Karpas-422 (cell line): ENCODE measurements around the gene GLRX2. TPM values are rescaled to one million over a fixed set of nuclear protein-coding genes. Genes with fewer than 3 reads are reported as not detected.
"Not testable (repeated sequence)": the region's sequence is repeated elsewhere in the genome, so short reads cannot be mapped to it uniquely, and the experiment has no call there.

ENCODE experiments used
- DNase-seq: peaks from one replicate; pipeline ENCODE4 v3.0.0-alpha.2; 2015
- H2AFZ ChIP-seq: fragments of 200-600 bp; sonication (generic); 2 replicates; pipeline ENCODE4 v1.6.1; 2014; ENCODE audit warnings: antibody characterized with exemption, low read length, mixed read lengths
- H3K27ac ChIP-seq: fragments of 200-600 bp; sonication (generic); 2 replicates; pipeline ENCODE4 v1.5.1; 2014; ENCODE audit warnings: mild to moderate bottlenecking, low read length, moderate library complexity
- H3K27me3 ChIP-seq: fragments of 200-600 bp; sonication (generic); 2 replicates; pipeline ENCODE4 v1.6.1; 2014; ENCODE audit warnings: low read length, mixed read lengths
- H3K36me3 ChIP-seq: fragments of 200-600 bp; sonication (generic); 2 replicates; pipeline ENCODE4 v1.6.1; 2014; ENCODE audit warnings: low read length, mixed read lengths; ENCODE audit not compliant: insufficient read depth
- H3K4me1 ChIP-seq: fragments of 200-600 bp; sonication (generic); 2 replicates; pipeline ENCODE4 v1.6.1; 2014; ENCODE audit warnings: mild to moderate bottlenecking, low read length, mixed read lengths
- H3K4me2 ChIP-seq: fragments of 200-600 bp; sonication (generic); 2 replicates; pipeline ENCODE4 v1.6.1; 2014; ENCODE audit warnings: low read length, low read depth, mild to moderate bottlenecking; ENCODE audit not compliant: poor library complexity, severe bottlenecking
- H3K4me3 ChIP-seq: fragments of 200-600 bp; sonication (generic); 2 replicates; pipeline ENCODE4 v1.5.1; 2014; ENCODE audit warnings: mild to moderate bottlenecking, antibody characterized with exemption, low read length, mixed read lengths
- H3K79me2 ChIP-seq: fragments of 200-600 bp; sonication (generic); 2 replicates; pipeline ENCODE4 v1.6.1; 2014; ENCODE audit warnings: mild to moderate bottlenecking, low read length, mixed read lengths
- H3K9ac ChIP-seq: fragments of 200-600 bp; sonication (generic); 2 replicates; pipeline ENCODE4 v1.6.0; 2014; ENCODE audit warnings: low read length
- H3K9me2 ChIP-seq: fragments of 200-600 bp; sonication (generic), shearing (Covaris generic); replicated peaks from 2 replicates; pipeline ENCODE4 v1.6.0; 2014; ENCODE audit warnings: mild to moderate bottlenecking, low read length, moderate library complexity; ENCODE audit not compliant: insufficient read depth
- H3K9me3 ChIP-seq: fragments of 300-700, 200-600 bp; sonication (generic); 2 replicates; pipeline ENCODE4 v1.6.1; 2014; ENCODE audit warnings: low read length, mixed read lengths
- H4K20me1 ChIP-seq: fragments of 200-600 bp; sonication (generic); 2 replicates; pipeline ENCODE4 v1.6.1; 2014; ENCODE audit warnings: mild to moderate bottlenecking, antibody characterized with exemption, low read length, low read depth; ENCODE audit not compliant: insufficient read depth
- small RNA-seq: library from RNA; depleted of rRNA; stranded (forward); fragments of <200 nt; gene quantifications from one replicate; pipeline ENCODE3, GENCODE V24; 2014
- total RNA-seq: library from RNA; depleted of rRNA; stranded (reverse); fragments of >200 nt; shearing (Covaris generic); gene quantifications from 2 replicates; pipeline ENCODE4 v1.2.3, GENCODE V29; 2014; ENCODE audit warnings: low replicate concordance; rRNA removed

GLRX2 gene
- total RNA-seq, 1 experiment from 2014 or later = 30.9 TPM

DNA sequence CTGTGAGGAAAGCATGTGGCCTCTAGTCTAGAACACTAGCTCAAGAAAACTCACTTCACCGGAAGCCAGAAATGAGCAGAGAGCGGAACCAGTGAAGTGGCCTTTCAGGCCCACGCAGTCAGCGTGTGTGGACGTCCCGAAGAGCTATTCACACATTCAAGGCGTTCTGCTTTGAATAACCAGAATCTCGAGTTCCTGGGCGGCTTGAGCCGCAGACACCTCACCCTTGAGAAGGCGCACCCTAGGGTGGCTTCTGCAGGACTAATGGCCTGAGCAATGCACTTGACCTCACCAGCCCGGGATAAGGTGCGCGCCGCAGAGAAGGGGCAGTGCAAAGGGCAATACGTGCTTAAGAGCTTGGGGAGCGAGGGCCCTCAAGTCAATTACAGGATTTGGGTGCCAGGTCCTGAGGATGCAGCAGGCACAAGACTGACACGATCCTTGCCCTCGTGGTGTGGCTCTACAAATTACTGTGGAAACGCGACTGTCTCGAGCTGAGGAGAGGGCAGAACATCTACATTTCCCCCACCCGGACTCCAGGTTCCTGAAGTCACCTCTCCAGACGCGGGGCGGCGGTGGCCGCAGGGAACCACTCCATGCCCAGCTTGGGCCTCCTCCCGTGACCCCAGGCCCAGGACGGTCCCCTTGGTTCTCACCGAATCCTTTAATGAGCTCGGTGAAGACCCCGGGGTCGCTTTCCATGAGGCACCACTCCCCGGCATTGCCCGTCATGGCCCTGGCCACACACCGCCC, 46.5 kb downstream of the GLRX2 start:
- peaks cover 99% of the 10 kb centered on the region for H3K79me2 ChIP-seq
- H3K4me2 ChIP-seq = peak overlapping the region; percentile 82
- no peaks in the 10 kb centered on the region for H3K27me3 ChIP-seq
- no peaks in the 10 kb centered on the region for H4K20me1 ChIP-seq
- DNase-seq = peak; percentile 89
- H3K4me3 ChIP-seq = peak overlapping the region; percentile 95
- H3K9ac ChIP-seq = peak overlapping the region; percentile 99
- H2AFZ ChIP-seq = no peak overlapping the region
- H3K36me3 ChIP-seq = peaks cover 31% of the 10 kb centered on the region
- no peaks in the 10 kb centered on the region for H3K9me3 ChIP-seq
- H3K9me2 ChIP-seq = no peaks in the 10 kb centered on the region
- H3K4me1 ChIP-seq = peaks cover 41% of the 10 kb centered on the region
- peak overlapping the region; percentile 81 for H3K27ac ChIP-seq

DNA sequence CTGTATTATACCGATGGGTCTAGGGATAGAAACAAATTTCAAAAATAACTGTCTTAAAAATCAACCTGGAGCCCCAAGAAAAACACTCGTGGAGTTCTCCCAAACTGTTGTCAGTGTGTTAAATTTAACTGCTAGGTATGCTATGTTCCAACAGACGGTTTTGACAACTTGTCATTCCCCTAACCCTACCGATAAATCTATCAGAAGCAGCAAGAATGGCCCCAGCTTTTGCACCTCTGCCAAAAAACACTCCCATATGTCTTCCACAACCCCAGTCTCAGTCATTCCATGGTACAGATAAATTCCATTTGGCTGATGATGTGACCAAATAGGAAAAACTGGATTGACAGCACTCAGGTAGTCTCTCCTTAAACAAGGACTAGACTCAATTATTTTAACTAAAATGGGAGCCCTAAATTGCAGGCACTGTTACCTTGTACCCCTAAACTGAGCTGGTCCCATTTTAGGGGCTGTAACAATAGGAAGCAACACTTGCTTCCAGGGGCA, 51.0 kb downstream of the GLRX2 start:
- peaks cover 43% of the 10 kb centered on the region for H3K36me3 ChIP-seq

DNA sequence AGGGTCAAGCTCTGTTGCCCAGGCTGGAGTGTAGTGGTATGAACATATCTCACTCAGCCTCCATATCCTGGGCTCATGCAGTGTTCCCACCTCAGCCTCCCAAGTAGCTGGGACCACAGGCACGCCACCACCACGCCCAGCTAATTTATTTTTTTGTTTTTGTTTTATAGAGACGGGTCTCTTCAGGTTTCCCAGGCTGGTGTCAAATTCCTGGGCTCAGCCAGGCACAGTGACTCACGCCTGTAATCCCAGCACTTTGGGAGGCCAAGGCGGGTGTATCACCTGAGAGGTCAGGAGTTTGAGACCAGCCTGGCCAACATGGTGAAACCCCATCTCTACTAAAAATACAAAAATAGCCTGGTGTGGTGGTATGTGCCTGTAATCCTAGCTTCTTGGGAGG, 56.3 kb downstream of the GLRX2 start:
- H2AFZ ChIP-seq, H3K9me3 ChIP-seq, H4K20me1 ChIP-seq, H3K9me2 ChIP-seq, H3K9ac ChIP-seq, DNase-seq, H3K27ac ChIP-seq, H3K27me3 ChIP-seq, H3K4me1 ChIP-seq, H3K4me2 ChIP-seq, H3K4me3 ChIP-seq: not testable (repeated sequence)
- H3K36me3 ChIP-seq = peaks cover 78% of the 10 kb centered on the region
- H3K79me2 ChIP-seq = peaks cover 92% of the 10 kb centered on the region

More for the DNA sequence above, 51.0 kb downstream of the GLRX2 start:
- Histone ChIP-seq H3K9me3 (no peaks in the 10 kb centered on the region), H4K20me1 (peaks cover 4% of the 10 kb centered on the region), H3K9ac (no peak overlapping the region), H3K4me1 (peaks cover 25% of the 10 kb centered on the region), H2AFZ (no peak overlapping the region), H3K4me3 (no peak overlapping the region), H3K27me3 (no peaks in the 10 kb centered on the region), H3K9me2 (no peaks in the 10 kb centered on the region), H3K79me2 (peaks cover 96% of the 10 kb centered on the region), H3K27ac (no peak overlapping the region), H3K4me2 (no peak overlapping the region)
- no peak for DNase-seq

Small RNAs within 50 kb of the gene (small RNA-seq; reads per million reads assigned to genes)
- 0.16 reads per million for gene MIR1278
- gene SCARNA18B = not detected

Other genes with a start within 250 kb of the GLRX2 start
- gene UCHL5, start 46.1 kb downstream of the GLRX2 start, total RNA-seq = 48.8 and 63.4 TPM in 2 replicates
- 107 and 168 TPM in 2 replicates for gene RO60, start 45.8 kb downstream of the GLRX2 start, total RNA-seq
- gene CDC73, start 16.6 kb upstream of the GLRX2 start, total RNA-seq = 21.1 and 37.9 TPM in 2 replicates
- gene B3GALT2, start 81.2 kb upstream of the GLRX2 start, total RNA-seq = not detected in 2 replicates